GM03348 (cell line): ENCODE measurements around the gene CNIH2.

Experiments
- DNase-seq: peaks from one replicate; pipeline ENCODE4 v3.0.0; 2012; ENCODE audit warnings: low spot score

Gene CNIH2

DNA sequence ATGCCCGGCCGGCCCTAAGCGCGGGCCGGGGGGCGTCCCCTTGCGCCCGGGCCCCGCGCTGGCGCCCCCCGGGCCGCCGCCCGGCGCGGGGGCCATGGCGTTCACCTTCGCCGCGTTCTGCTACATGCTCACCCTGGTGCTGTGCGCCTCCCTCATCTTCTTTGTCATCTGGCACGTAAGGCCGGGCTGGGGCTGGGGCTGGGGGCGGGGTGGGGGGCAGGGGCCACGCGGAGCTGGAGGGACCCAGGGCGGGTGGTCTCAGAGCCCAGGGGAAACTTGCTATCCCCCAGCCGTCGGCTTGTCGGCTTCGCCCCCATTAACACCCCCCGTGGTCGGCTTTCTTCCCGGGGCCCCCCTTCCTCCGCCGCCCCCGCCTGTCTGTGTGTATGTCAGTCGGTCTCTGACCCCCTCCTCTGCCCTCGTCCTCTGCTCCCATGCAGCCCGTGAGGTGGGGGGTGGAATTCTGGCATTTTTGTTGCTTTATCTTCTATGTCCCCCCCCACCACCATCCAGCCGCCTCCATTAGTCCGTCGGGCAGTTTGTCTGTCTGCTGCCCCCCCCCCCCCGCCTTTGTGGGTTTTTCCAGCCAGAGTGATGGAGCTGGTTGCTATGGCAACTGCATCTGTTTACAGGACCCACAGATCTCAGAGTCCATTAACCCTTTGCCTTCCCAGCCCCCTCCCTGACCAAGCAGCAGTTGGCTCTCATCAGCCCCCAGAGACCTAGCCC lies 552 bp downstream of the CNIH2 start:
- DNase-seq = peak; percentile 16

DNA sequence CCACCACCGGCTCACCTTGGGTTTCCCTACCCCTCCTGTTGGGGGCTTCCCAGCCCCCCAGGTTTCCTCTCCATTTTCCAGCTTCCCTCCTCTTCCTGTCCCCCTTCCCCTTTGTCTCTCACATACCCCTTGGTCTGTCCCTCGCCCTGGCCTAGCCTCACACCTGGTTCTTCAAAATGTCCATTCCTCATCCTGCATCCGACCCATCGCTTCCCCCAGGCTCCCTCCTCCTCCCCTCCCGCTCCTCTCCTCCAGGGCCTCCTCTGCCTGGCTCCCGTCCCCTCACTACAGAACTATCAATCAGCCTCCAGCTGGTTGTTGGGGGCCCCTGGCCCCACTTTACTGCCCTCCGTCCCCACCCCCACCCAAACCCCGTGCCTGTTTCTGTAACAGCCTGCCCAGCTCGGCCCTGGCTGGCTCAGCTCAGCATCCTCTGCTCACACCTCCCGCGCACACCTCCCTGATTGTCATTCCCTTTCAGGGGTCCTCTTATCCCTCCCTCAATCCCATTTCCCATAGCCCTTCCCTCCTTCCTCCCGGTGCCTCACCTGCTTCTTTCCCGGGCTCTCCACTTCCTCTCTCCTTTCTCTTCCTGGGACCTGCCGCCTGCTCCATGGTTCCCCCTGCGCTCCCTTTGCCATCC lies 1.2 kb downstream of the CNIH2 start:
- no peak for DNase-seq

GRCh38 chr11:66280428-66280827 lies 2.5 kb downstream of the CNIH2 start:
- no peak for DNase-seq

GRCh38 chr11:66281001-66281400 lies 3.0 kb downstream of the CNIH2 start:
- no peak for DNase-seq

GRCh38 chr11:66281776-66282467 lies 3.9 kb downstream of the CNIH2 start:
- DNase-seq = no peak

DNA sequence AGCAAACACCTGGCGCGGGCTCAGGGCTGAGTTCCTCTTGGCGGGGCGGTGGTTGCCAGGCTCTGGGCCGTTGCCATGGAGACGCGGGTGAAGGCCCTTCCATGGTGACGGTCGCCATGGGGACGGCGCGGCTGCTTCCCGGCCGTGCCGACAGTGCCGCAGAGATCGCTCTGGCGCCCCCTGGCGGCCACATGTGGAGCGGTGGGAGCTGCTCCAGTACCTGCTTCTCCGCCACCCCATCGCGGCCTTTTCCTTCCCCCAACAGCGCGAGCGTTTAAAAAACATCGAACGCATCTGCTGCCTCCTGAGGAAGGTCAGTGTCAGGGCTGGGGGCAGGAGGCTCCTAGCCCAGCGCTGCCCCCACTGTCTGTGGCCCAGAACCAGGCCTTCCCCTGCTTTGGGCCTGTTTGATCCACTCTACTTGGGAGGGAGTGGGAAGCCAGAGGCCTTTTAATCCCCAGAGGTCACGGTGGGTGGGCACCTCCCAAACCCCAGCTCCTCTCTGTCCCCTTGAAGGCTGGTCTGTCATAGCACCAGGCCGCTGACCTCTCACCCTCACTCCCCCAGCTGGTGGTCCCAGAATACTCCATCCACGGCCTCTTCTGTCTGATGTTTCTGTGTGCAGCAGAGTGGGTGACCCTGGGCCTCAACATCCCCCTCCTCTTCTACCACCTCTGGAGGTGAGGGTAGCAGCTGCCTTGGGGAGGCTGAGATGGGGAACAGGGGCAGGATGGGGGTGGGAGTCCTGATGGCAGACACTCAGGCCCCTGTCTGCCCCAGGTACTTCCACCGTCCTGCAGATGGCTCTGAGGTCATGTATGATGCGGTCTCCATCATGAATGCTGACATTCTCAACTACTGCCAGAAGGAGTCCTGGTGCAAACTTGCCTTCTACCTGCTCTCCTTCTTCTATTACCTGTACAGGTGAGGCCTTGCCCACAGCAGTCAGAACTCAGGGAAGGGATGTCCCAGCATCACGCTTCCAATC lies 4.8 kb downstream of the CNIH2 start:
- peak; percentile 95 for DNase-seq

DNA sequence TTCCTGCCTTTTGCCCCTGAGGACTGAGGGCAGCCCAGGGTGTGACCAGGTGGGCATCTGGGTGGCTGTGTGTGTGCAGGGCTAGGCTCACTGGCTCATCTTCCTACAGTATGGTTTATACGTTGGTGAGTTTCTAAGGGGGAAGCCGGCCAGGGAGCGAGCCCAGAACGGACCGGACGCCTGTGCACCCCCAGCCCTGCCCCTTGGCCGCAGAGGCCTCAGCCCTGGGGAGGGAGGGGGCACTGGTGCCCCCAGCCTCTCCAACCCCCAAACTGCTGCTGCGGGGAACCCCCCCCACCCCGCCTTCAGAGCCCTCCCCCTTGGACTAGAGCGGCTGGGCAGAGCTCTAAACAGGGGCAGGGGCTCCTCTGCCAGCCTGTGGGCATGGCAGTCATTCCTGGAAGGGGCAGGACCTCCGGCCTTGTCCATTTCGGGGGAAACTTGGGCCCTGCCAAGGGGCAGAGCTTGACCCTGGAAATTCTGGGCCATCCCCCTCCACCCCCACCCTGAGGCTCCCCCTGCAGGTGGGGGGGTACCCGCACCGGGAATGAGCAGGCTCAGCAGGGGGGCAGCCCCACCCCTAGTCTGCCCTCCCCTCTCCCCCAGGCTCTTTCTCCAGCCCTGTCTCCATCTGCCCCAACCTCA lies 5.6 kb downstream of the CNIH2 start:
- no peak for DNase-seq

GRCh38 chr11:66284526-66285078 lies 6.6 kb downstream of the CNIH2 start:
- no peak for DNase-seq

DNA sequence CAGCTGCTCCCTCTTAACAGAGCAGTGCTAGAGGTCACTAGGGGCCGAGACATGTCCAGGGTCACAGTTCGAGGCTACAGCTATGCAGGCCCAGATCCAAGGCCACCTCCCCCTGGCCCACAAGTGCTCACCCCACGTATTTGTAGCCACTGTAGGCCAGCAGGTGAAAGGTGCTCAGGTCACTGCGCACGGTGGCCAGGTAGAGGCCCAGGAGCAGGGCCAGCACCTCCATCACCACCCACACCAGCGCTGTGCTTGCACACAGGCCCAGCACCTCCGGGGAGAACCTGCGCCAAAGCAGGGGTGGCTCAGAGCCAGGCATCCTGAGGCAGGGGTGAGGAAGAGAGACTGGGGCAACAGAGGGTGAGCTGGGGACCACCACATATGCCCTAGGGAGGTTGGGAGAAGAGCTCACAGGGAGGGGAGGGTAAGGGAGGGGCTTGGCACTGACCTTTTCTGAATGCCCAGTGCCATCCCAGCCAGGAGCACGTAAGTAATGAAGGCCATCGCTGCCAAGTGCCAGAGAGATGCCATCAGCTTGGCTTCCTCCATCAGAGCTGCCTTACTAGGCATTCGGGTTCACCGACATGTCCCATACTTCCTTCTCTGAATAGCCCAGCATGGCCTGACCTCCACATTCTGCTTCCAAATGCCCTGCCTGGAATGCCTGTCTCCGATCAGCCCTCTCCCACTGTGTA lies 7.4 kb downstream of the CNIH2 start:
- DNase-seq = no peak

GRCh38 chr11:66286699-66287098 lies 8.7 kb downstream of the CNIH2 start:
- no peak for DNase-seq

DNA sequence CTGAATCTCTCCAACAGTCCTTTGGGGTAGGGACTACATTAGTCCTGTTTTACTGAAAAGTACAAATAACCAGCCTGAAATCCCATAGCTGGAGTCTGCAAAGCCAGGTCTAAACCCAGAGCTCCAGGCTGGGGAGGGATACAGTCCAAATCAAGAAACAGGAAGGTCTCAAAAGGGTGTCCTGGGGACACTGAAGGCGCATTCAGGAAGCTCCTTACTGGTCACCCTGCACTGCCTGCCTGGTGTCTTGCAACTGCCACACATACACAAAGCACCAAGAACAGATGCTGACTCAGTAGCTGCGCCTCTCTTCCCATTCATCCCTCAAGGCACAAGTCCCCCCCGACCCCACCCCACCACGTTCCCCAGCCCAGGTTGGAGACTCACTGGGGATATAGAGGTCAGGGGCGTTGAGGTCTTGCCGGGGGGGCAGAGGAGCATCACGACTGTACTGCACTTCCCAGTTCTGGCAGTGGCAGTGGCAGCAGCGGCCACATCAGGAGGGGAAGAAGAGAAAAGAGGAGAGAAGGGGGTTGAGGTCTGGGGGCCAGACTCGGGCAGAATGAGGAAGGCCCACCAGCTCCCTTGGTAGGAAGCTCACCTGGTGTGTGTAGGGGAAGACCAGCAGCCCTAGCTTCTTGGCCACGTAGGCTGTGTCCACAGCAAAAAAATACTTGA lies 9.4 kb downstream of the CNIH2 start:
- no peak for DNase-seq

- peak; percentile 24 for DNase-seq
These were observed 10.1 kb downstream of the CNIH2 start for GRCh38 chr11:66287889-66288670.

GRCh38 chr11:66288671-66289547 lies 10.9 kb downstream of the CNIH2 start, which contains the start of gene YIF1A:
YIF1A (minus strand) TSS chr11:66289143; CDS start chr11:66288985, 158 bp downstream.
- peak; percentile 100 for DNase-seq

DNA sequence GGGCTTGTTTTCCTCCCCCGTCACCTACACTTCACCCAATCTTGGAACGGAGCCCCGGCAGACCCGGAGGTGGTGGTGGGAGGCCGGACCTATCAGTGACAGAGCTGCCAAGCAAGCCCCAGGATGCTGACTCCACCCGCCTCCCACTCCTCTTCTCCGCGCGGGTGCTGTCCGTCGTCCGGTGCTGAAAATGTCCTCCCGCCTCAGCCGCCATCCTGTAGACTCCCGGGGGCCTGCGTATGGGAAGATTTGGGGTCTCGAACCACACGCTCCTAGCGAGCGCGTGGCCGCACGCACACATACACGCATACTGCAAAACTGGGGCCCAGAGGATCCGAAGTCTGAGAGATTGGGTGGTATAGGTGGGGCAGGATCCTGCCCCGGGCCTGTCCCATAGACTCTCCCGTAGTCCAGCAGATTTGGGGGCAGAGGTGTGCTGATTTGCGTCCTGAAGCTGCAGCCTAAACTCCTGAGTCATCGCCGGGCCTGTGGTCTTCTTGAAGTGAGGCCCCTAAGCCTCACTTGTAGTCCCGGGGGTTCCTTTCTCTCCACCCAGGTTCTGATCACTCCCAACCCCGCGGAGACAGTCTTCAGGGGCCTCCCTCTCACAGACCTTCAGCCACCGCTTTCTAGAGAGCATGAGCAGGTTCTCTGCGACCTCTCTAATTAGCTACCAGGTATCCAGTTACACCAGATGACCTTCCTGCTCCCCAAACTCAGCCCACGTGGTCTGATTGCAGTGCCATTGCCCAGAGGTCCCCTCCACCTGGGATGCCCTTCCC lies 11.8 kb downstream of the CNIH2 start:
- peak; percentile 86 for DNase-seq

DNA sequence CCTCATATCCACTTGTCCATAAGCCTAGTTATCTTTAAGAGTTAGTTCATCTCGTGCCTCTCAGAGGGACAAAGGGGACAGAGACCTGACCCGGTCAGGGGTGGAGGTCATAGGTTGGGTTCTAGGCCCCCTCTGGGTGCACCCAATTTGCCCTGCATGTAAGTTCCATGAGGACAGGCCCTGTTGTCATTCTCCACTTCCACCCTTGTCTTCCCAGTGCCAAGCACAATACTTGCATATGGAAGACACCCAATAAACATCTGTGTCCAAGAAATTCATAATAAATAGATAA lies 12.3 kb downstream of the CNIH2 start:
- no peak for DNase-seq

DNA sequence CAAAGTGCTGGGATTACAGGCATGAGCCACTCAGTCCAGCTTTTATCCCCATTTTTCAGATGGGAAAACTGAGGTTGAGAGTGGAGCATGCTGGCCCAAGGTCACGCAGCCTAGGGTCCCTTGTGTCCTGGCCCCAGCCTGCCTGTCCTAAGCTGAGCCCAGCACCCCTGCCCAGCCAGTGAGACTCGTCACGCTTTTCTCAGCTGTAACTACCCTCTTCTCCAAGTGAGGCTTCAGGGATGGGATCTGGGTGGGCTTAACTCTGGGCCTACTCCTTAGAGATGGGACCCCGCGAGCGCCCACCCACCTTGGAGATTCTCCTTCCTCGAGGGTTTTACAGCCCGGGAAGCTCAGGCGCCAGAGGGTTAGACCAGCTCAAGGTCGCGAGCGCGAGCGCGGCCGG lies 13.3 kb downstream of the CNIH2 start:
- DNase-seq = no peak
